ENCODE measurements around the gene SP6. TPM values are rescaled to one million over a fixed set of nuclear protein-coding genes. Genes with fewer than 3 reads are reported as not detected.

Gene SP6
- total and polyA plus RNA-seq, 7 experiments from 2014 or later = 0.05 to 0.29 (median 0.19) TPM; not detected in 3

GRCh38 chr17:47852113-47852949 is 1.4 kb upstream of the SP6 start:
- DNase-seq = no peak
- no peaks in the 10 kb centered on the region for H3K9me3 ChIP-seq (ENCODE audit: control insufficient read depth in 2 of 3, low read length in 3 of 3)
- H3K36me3 ChIP-seq (ENCODE audit: control insufficient read depth in 2 of 3, insufficient read depth in 3 of 3, low read length in 3 of 3) = no peaks in the 10 kb centered on the region
- intact Hi-C loops (cut with micrococcal nuclease) = no loop called here
- H3K27me3 ChIP-seq (ENCODE audit: control insufficient read depth in 2 of 2, insufficient read depth in 2 of 2, low read length in 2 of 2) = peaks cover 6 to 33% of the 10 kb centered on the region in 2 donors
- ATAC-seq = no peak
- Mint-ChIP-seq H3K36me3 (no peaks in the 10 kb centered on the region), H3K9me3 (peaks cover 0 to 6% (median 0%) of the 10 kb centered on the region in 11 donors), H3K4me3 (peak overlapping the region; percentile 22 to 80 (median 58)), H3K27ac (peak overlapping the region in 2 of 9 donors; percentile 38 to 78), H3K4me1 (peaks cover 15 to 36% (median 22%) of the 10 kb centered on the region in 7 donors), H3K27me3 (peaks cover 54 to 91% (median 64%) of the 10 kb centered on the region in 5 donors)
- peaks cover 6 to 14% of the 10 kb centered on the region in 2 donors for H3K4me1 ChIP-seq (ENCODE audit: control insufficient read depth in 2 of 2, insufficient read depth in 2 of 2, low read length in 2 of 2)
- POLR2A ChIA-PET = no interaction called here
- CTCF ChIA-PET = interaction anchor here (0.5 to 1.3 kb wide), 2 partner anchors 37 to 38 kb away, joined by 3 read pairs; no protein-coding TSS in a partner anchor
- H3K27ac ChIP-seq (ENCODE audit: low read depth, low read length) = no peak overlapping the region
- no peak overlapping the region for H3K4me3 ChIP-seq (ENCODE audit: low read length)

GRCh38 chr17:47851764-47852112 is 775 bp upstream of the SP6 start:
- POLR2A ChIA-PET = no interaction called here
- H3K4me3 Mint-ChIP-seq = peak overlapping the region in 8 of 10 donors; percentile 22 to 80 (median 50)

GRCh38 chr17:47850373-47850691 is 631 bp downstream of the SP6 start:
- intact Hi-C loops (cut with micrococcal nuclease) = loop anchor here in 1 of 2 donors (2.0 kb wide), 1 partner anchor 14 kb away; no protein-coding TSS in a partner anchor
- Mint-ChIP-seq H3K36me3 (no peaks in the 10 kb centered on the region), H3K9me3 (peaks cover 0 to 6% (median 0%) of the 10 kb centered on the region in 11 donors), H3K4me3 (peak overlapping the region; percentile 38 to 80 (median 66)), H3K4me1 (peaks cover 18 to 39% (median 22%) of the 10 kb centered on the region in 7 donors), H3K27ac (peak overlapping the region in 1 of 9 donors; percentile 51), H3K27me3 (peaks cover 69 to 94% (median 79%) of the 10 kb centered on the region in 5 donors)
- CTCF ChIA-PET = interaction anchor here (0.5 to 1.1 kb wide), 2 partner anchors 40 to 672 kb away, joined by 3 to 5 read pairs; no protein-coding TSS in a partner anchor
- no peak overlapping the region for H3K27ac ChIP-seq (ENCODE audit: low read depth, low read length)
- H3K36me3 ChIP-seq (ENCODE audit: control insufficient read depth in 2 of 3, insufficient read depth in 3 of 3, low read length in 3 of 3) = no peaks in the 10 kb centered on the region
- H3K27me3 ChIP-seq (ENCODE audit: control insufficient read depth in 2 of 2, insufficient read depth in 2 of 2, low read length in 2 of 2) = peaks cover 6 to 41% of the 10 kb centered on the region in 2 donors
- POLR2A ChIA-PET = interaction anchor here (4.2 to 6.6 kb wide), 2 partner anchors 40 to 45 kb away, joined by 17 to 38 read pairs; partner anchors contain the start of gene SP2
- DNase-seq (no peak), ATAC-seq (no peak)
- H3K4me3 ChIP-seq (ENCODE audit: low read length) = peak overlapping the region; percentile 20
- H3K9me3 ChIP-seq (ENCODE audit: control insufficient read depth in 2 of 3, low read length in 3 of 3) = no peaks in the 10 kb centered on the region
- H3K4me1 ChIP-seq (ENCODE audit: control insufficient read depth in 2 of 2, insufficient read depth in 2 of 2, low read length in 2 of 2) = peaks cover 6 to 14% of the 10 kb centered on the region in 2 donors

More at GRCh38 chr17:47851764-47852112, 775 bp upstream of the SP6 start:
- Mint-ChIP-seq H3K27ac (peak overlapping the region in 1 of 9 donors; percentile 13), H3K27me3 (peaks cover 60 to 94% (median 70%) of the 10 kb centered on the region in 5 donors), H3K9me3 (peaks cover 0 to 6% (median 0%) of the 10 kb centered on the region in 11 donors), H3K36me3 (no peaks in the 10 kb centered on the region), H3K4me1 (peaks cover 18 to 39% (median 22%) of the 10 kb centered on the region in 7 donors)
- Histone ChIP-seq H3K27me3 (ENCODE audit: control insufficient read depth in 2 of 2, insufficient read depth in 2 of 2, low read length in 2 of 2) (peaks cover 6 to 33% of the 10 kb centered on the region in 2 donors), H3K9me3 (ENCODE audit: control insufficient read depth in 2 of 3, low read length in 3 of 3) (no peaks in the 10 kb centered on the region), H3K27ac (ENCODE audit: low read depth, low read length) (no peak overlapping the region), H3K4me3 (ENCODE audit: low read length) (no peak overlapping the region), H3K4me1 (ENCODE audit: control insufficient read depth in 2 of 2, insufficient read depth in 2 of 2, low read length in 2 of 2) (peaks cover 6 to 14% of the 10 kb centered on the region in 2 donors), H3K36me3 (ENCODE audit: control insufficient read depth in 2 of 3, insufficient read depth in 3 of 3, low read length in 3 of 3) (no peaks in the 10 kb centered on the region)
- intact Hi-C loops (cut with micrococcal nuclease) = loop anchor here in 1 of 2 donors (2.0 kb wide), 1 partner anchor 13 kb away; no protein-coding TSS in a partner anchor
- no peak for ATAC-seq
- no peak for DNase-seq
- CTCF ChIA-PET = no interaction called here

GRCh38 chr17:47848198-47848513 is 2.8 kb downstream of the SP6 start:
- no peak overlapping the region for H3K4me3 ChIP-seq (ENCODE audit: low read length)
- peaks cover 18 to 34% (median 22%) of the 10 kb centered on the region in 7 donors for H3K4me1 Mint-ChIP-seq
- DNase-seq (no peak), ATAC-seq (no peak)
- intact Hi-C loops (cut with micrococcal nuclease) = loop anchor here in 1 of 2 donors (10.0 kb wide), 1 partner anchor 197 kb away; the partner anchor contains the start of gene NFE2L1
- H3K27me3 Mint-ChIP-seq = peaks cover 57 to 85% (median 71%) of the 10 kb centered on the region in 5 donors
- peaks cover 2 to 43% of the 10 kb centered on the region in 2 donors for H3K27me3 ChIP-seq (ENCODE audit: control insufficient read depth in 2 of 2, insufficient read depth in 2 of 2, low read length in 2 of 2)
- peaks cover 0 to 6% (median 0%) of the 10 kb centered on the region in 11 donors for H3K9me3 Mint-ChIP-seq
- no peaks in the 10 kb centered on the region for H3K36me3 Mint-ChIP-seq
- CTCF ChIA-PET = interaction anchor here (11.5 kb wide), 1 partner anchor 41 kb away, joined by 290 read pairs; the partner anchor contains the start of gene SP2
- POLR2A ChIA-PET = interaction anchor here (0.5 to 6.6 kb wide), 3 partner anchors 43 to 1132 kb away, joined by 3 to 38 read pairs (median 17); partner anchors contain the start of gene SP2
- no peak overlapping the region for H3K4me3 Mint-ChIP-seq
- H3K36me3 ChIP-seq (ENCODE audit: control insufficient read depth in 2 of 3, insufficient read depth in 3 of 3, low read length in 3 of 3) = no peaks in the 10 kb centered on the region
- no peaks in the 10 kb centered on the region for H3K9me3 ChIP-seq (ENCODE audit: control insufficient read depth in 2 of 3, low read length in 3 of 3)
- H3K27ac Mint-ChIP-seq = no peak overlapping the region
- H3K27ac ChIP-seq (ENCODE audit: low read depth, low read length) = no peak overlapping the region
- peaks cover 6 to 14% of the 10 kb centered on the region in 2 donors for H3K4me1 ChIP-seq (ENCODE audit: control insufficient read depth in 2 of 2, insufficient read depth in 2 of 2, low read length in 2 of 2)

GRCh38 chr17:47847341-47848197 is 3.4 kb downstream of the SP6 start:
- POLR2A ChIA-PET = interaction anchor here (0.5 to 6.6 kb wide), 4 partner anchors 16 to 1131 kb away, joined by 3 to 38 read pairs (median 10); partner anchors contain the start of genes LRRC46, MRPL10 and SP2
- Histone ChIP-seq H3K36me3 (ENCODE audit: control insufficient read depth in 2 of 3, insufficient read depth in 3 of 3, low read length in 3 of 3) (no peaks in the 10 kb centered on the region), H3K4me1 (ENCODE audit: control insufficient read depth in 2 of 2, insufficient read depth in 2 of 2, low read length in 2 of 2) (peaks cover 6 to 17% of the 10 kb centered on the region in 2 donors), H3K4me3 (ENCODE audit: low read length) (no peak overlapping the region), H3K27ac (ENCODE audit: low read depth, low read length) (no peak overlapping the region), H3K27me3 (ENCODE audit: control insufficient read depth in 2 of 2, insufficient read depth in 2 of 2, low read length in 2 of 2) (peaks cover 0 to 43% of the 10 kb centered on the region in 2 donors), H3K9me3 (ENCODE audit: control insufficient read depth in 2 of 3, low read length in 3 of 3) (no peaks in the 10 kb centered on the region)
- Mint-ChIP-seq H3K4me1 (peaks cover 21 to 37% (median 26%) of the 10 kb centered on the region in 7 donors), H3K36me3 (no peaks in the 10 kb centered on the region), H3K4me3 (peak overlapping the region in 4 of 10 donors; percentile 2 to 31 (median 18)), H3K9me3 (peaks cover 0 to 6% (median 0%) of the 10 kb centered on the region in 11 donors), H3K27me3 (peaks cover 51 to 79% (median 68%) of the 10 kb centered on the region in 5 donors), H3K27ac (no peak overlapping the region)
- CTCF ChIA-PET = interaction anchor here (0.6 to 11.5 kb wide), 2 partner anchors 41 to 1785 kb away, joined by 4 to 290 read pairs; partner anchors contain the start of gene SP2
- DNase-seq (no peak), ATAC-seq (peak; percentile 41)
- intact Hi-C loops (cut with micrococcal nuclease) = loop anchor here in 1 of 2 donors (10.0 kb wide), 1 partner anchor 197 kb away; the partner anchor contains the start of gene NFE2L1
